HepG2 (cell line): ENCODE results near the gene PELI3. TPM values are rescaled to one million over a fixed set of nuclear protein-coding genes. Genes with fewer than 3 reads are reported as not detected.
A peak's percentile ranks its signal among the peaks of the same experiment; 100 is the strongest.

ENCODE experiments used
- BRD4 ChIP-seq: sonication (generic); formaldehyde crosslinking; IDR thresholded peaks from 2 replicates; pipeline ENCODE4 v1.4.0; 2020; ENCODE audit warnings: missing genetic modification reagents
- DMAP1 ChIP-seq: IDR thresholded peaks from 2 replicates; pipeline ENCODE4 v1.6.1; 2016
- GATAD2A ChIP-seq: IDR thresholded peaks from 2 replicates; pipeline ENCODE4 v1.6.1; 2016
- HDAC1 ChIP-seq: sonication (generic); formaldehyde crosslinking; IDR thresholded peaks from 2 replicates; pipeline ENCODE4 v1.5.1; 2020; ENCODE audit warnings: mild to moderate bottlenecking, missing genetic modification reagents
- HOMEZ ChIP-seq: IDR thresholded peaks from 2 replicates; pipeline ENCODE4 v1.6.1; 2016; ENCODE audit warnings: low read depth
- MED1 ChIP-seq: sonication (generic); formaldehyde crosslinking; IDR thresholded peaks from 2 replicates; pipeline ENCODE4 v1.4.0; 2020; ENCODE audit warnings: missing genetic modification reagents
- PHB2 ChIP-seq: fragments of 450-650 bp; IDR thresholded peaks from 2 replicates; pipeline ENCODE4 v1.6.1; 2018; ENCODE audit not compliant: partially characterized antibody
- ZBTB21 ChIP-seq: sonication (generic); formaldehyde crosslinking; IDR thresholded peaks from 2 replicates; pipeline ENCODE4 v1.4.0; 2020; ENCODE audit warnings: missing genetic modification reagents
- ZNF563 ChIP-seq: sonication (generic); formaldehyde crosslinking; IDR thresholded peaks from 2 replicates; pipeline ENCODE4 v1.8.0; 2022; ENCODE audit warnings: mild to moderate bottlenecking, moderate library complexity, missing genetic modification reagents
- ZNF619 ChIP-seq: sonication (generic); formaldehyde crosslinking; IDR thresholded peaks from 2 replicates; pipeline ENCODE4 v1.4.0; 2020; ENCODE audit warnings: mild to moderate bottlenecking, missing genetic modification reagents
- ZNF761 ChIP-seq: sonication (generic); formaldehyde crosslinking; conservative IDR thresholded peaks from 2 replicates; pipeline ENCODE4 v1.4.0; 2020; ENCODE audit warnings: mild to moderate bottlenecking, missing genetic modification reagents
- ZNF782 ChIP-seq: sonication (generic); formaldehyde crosslinking; IDR thresholded peaks from 2 replicates; pipeline ENCODE4 v1.4.0; 2020; ENCODE audit warnings: missing genetic modification reagents, mild to moderate bottlenecking, borderline replicate concordance
- ZSCAN30 ChIP-seq: sonication (generic); formaldehyde crosslinking; IDR thresholded peaks from 2 replicates; pipeline ENCODE4 v1.5.0; 2020; ENCODE audit warnings: mild to moderate bottlenecking, missing genetic modification reagents
- polyA plus RNA-seq, 8 experiments: library from polyadenylated mRNA; depleted of rRNA in 3 of 8; stranded (reverse) in 7 of 8; unstranded in 1 of 8; fragments of >200 nt; fragmentation: Illumina TruSeq in 4 of 8; extraction: Trizol in 4 of 8; gene quantifications; 2 replicates each; pipeline versions ENCODE4 v1.2.1 to v1.2.3, GENCODE V29; 2011 to 2016; ENCODE audit warnings: low read depth in 4 of 8, missing spikeins in 1 of 8, mixed read lengths in 1 of 8; ENCODE audit not compliant: insufficient read depth in 1 of 8
- total RNA-seq, 5 experiments: library from RNA; depleted of rRNA; stranded (reverse); fragments of >200 nt; fragmentation: Illumina TruSeq; extraction: Trizol; gene quantifications; 2 replicates each; pipeline ENCODE4 v1.2.3, GENCODE V29; 2016; ENCODE audit warnings: low read depth in 1 of 5
- TF ChIP-seq, protein P1 (sequence below): sonication (generic); formaldehyde crosslinking; conservative IDR thresholded peaks from 2 replicates; pipeline ENCODE4 v1.8.0; 2022; ENCODE audit warnings: low read depth, missing genetic modification reagents
- TF ChIP-seq, protein P2 (sequence below): sonication (generic); formaldehyde crosslinking; IDR thresholded peaks from 2 replicates; pipeline ENCODE4 v1.4.0; 2020; ENCODE audit warnings: low read depth, missing genetic modification reagents
- TF ChIP-seq, protein P3 (sequence below): sonication (generic); formaldehyde crosslinking; IDR thresholded peaks from 2 replicates; pipeline ENCODE4 v1.9.0; 2021; ENCODE audit warnings: missing genetic modification reagents, borderline replicate concordance

Gene PELI3
- total and polyA plus RNA-seq, 2 of the 13 experiments (the other 11 are each of a cell fraction or from before 2014, with no cell fraction given) = 2.0 to 4.0 TPM

DNA sequence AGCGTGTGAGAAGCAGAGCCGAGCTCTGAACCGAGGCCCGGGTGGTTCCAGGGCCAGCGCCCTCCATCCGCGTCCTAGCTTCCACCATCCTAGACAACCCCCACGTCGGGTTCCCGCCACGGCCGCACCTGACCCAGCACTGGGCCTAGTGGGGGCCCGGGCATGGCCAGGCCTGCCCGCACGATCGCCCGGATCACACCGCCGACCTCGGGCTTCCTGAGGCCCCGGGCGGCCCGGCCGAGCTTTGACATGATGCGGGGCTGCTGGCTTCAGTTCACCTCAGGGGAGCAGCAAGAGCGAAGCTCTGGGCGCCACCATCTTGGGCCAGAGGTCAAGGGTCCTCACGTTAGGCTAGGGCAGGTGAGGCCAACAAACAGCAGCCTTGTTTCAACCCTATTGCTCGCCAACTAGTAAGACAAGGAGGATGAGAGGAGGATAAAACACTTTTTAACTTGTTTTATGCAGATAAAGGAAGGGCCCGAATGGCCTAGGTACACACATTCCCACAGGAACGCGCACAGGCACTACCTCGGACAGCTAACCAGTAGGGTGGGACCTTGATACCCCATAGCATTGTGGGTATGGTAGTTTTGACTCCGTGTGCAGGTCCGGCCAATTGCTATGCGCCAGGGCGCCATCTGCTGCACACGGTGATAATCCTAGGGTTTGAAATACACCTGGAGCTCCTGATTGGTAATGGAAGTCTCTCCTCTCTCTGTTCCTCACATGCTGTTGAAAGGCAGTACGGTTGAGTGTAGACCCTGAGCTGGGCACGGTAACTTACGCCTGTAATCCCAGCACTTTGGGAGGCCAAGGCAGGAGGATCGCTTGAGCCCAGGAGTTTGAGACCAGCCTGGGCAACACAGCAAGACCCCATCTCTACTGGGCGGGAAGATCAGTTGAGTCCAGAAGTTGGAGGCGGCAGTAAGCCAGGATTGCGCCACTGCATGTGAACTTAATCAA is 27.9 kb upstream of the PELI3 start, which contains the start of gene MRPL11 (continued):
- TF ChIP-seq, protein P1, sequence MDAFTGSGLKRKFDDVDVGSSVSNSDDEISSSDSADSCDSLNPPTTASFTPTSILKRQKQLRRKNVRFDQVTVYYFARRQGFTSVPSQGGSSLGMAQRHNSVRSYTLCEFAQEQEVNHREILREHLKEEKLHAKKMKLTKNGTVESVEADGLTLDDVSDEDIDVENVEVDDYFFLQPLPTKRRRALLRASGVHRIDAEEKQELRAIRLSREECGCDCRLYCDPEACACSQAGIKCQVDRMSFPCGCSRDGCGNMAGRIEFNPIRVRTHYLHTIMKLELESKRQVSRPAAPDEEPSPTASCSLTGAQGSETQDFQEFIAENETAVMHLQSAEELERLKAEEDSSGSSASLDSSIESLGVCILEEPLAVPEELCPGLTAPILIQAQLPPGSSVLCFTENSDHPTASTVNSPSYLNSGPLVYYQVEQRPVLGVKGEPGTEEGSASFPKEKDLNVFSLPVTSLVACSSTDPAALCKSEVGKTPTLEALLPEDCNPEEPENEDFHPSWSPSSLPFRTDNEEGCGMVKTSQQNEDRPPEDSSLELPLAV = no peak
- TF ChIP-seq HDAC1 (CRISPR knock-in tag) = peak; percentile 69
- TF ChIP-seq ZNF619 (CRISPR knock-in tag) = peak; percentile 59
- no peak for TF ChIP-seq BRD4
- no peak for TF ChIP-seq HOMEZ (CRISPR knock-in tag)
- TF ChIP-seq, protein P2, sequence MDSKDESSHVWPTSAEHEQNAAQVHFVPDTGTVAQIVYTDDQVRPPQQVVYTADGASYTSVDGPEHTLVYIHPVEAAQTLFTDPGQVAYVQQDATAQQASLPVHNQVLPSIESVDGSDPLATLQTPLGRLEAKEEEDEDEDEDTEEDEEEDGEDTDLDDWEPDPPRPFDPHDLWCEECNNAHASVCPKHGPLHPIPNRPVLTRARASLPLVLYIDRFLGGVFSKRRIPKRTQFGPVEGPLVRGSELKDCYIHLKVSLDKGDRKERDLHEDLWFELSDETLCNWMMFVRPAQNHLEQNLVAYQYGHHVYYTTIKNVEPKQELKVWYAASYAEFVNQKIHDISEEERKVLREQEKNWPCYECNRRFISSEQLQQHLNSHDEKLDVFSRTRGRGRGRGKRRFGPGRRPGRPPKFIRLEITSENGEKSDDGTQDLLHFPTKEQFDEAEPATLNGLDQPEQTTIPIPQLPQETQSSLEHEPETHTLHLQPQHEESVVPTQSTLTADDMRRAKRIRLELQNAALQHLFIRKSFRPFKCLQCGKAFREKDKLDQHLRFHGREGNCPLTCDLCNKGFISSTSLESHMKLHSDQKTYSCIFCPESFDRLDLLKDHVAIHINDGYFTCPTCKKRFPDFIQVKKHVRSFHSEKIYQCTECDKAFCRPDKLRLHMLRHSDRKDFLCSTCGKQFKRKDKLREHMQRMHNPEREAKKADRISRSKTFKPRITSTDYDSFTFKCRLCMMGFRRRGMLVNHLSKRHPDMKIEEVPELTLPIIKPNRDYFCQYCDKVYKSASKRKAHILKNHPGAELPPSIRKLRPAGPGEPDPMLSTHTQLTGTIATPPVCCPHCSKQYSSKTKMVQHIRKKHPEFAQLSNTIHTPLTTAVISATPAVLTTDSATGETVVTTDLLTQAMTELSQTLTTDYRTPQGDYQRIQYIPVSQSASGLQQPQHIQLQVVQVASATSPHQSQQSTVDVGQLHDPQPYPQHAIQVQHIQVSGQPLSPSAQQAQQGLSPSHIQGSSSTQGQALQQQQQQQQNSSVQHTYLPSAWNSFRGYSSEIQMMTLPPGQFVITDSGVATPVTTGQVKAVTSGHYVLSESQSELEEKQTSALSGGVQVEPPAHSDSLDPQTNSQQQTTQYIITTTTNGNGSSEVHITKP (CRISPR knock-in tag) = no peak
- TF ChIP-seq ZSCAN30 (CRISPR knock-in tag) = peak; percentile 78; the same call in 1 of the 2 replicates
- TF ChIP-seq DMAP1 = no peak; the same call in 1 of the 2 replicates
- no peak for TF ChIP-seq PHB2
- TF ChIP-seq GATAD2A (CRISPR knock-in tag) = 0 out of 2 replicates have a peak, but pooled peaks have one; percentile 11
- TF ChIP-seq ZNF563 = 0 out of 2 replicates have a peak, but pooled peaks have one; percentile 0
- TF ChIP-seq ZNF761 (CRISPR knock-in tag) = no peak
- no peak for TF ChIP-seq MED1 (CRISPR knock-in tag)
- no peak; the same call in 1 of the 2 replicates for TF ChIP-seq ZNF782 (CRISPR knock-in tag)
- TF ChIP-seq, protein P3, sequence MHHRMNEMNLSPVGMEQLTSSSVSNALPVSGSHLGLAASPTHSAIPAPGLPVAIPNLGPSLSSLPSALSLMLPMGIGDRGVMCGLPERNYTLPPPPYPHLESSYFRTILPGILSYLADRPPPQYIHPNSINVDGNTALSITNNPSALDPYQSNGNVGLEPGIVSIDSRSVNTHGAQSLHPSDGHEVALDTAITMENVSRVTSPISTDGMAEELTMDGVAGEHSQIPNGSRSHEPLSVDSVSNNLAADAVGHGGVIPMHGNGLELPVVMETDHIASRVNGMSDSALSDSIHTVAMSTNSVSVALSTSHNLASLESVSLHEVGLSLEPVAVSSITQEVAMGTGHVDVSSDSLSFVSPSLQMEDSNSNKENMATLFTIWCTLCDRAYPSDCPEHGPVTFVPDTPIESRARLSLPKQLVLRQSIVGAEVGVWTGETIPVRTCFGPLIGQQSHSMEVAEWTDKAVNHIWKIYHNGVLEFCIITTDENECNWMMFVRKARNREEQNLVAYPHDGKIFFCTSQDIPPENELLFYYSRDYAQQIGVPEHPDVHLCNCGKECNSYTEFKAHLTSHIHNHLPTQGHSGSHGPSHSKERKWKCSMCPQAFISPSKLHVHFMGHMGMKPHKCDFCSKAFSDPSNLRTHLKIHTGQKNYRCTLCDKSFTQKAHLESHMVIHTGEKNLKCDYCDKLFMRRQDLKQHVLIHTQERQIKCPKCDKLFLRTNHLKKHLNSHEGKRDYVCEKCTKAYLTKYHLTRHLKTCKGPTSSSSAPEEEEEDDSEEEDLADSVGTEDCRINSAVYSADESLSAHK (CRISPR knock-in tag) = no peak
- no peak; the same call in 1 of the 2 replicates for TF ChIP-seq ZBTB21
